Measurements from ENCODE around the gene GPR61. TPM values are rescaled to one million over a fixed set of nuclear protein-coding genes. Genes with fewer than 3 reads are reported as not detected.

GPR61 gene
- total and polyA plus RNA-seq, 9 of the 15 experiments (the other 6 are each of a cell fraction or from before 2014, with no cell fraction given): 0.04 to 1.1 (median 0.25) TPM; not detected in 4

DNA sequence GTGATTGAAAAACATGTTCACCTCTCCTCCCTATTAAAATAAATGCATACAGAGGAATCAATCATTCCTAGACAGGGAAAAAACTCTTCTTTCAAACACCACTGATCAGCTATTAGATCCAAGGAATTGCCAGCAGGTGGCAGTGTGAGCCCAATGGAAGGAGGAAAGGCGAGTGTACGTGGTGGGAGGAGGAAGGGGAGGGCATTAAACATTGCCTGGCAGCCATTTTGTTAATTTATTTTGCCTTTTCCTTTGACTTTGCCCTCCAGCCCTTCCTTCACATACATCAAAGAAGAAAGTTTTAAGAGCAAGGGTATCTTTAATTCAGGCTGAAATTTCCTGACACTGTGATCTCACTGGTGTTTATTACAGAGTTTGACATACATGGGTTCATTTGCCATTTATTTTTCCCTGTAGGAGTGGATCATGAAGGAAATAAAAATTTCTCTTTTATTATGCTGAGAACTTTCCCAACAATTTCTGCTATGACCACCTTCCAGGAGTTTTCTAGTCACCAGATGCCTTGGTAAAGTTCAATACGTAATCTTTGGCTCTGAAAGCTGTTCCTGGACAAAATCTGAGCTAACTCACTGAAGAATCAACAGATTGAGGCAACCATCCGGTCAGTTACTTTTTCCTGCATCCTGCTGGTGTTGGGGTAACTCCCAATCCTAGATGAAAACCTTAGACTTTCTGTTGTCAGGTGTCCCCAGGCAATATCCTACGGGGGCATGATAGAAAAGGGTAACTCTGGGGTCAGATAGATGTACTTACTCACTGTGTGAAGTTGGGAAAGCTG lies 6.8 kb downstream of the GPR61 start (continued):
- TF ChIP-seq STAT6 (CRISPR knock-in tag; IDR thresholded peaks at IDR 0.05) (no peak), YY1 (IDR thresholded peaks at IDR 0.05; ENCODE audit: borderline replicate concordance in 1 of 3, control insufficient read depth in 1 of 3, extremely low read depth in 1 of 3, insufficient read depth in 3 of 3, insufficient read length in 1 of 3, insufficient replicate concordance in 2 of 3, low read depth in 1 of 3, low read length in 2 of 3) (peak; percentile 83 to 97 (median 91)), HNRNPUL1 (IDR thresholded peaks at IDR 0.05; ENCODE audit: low read length) (no peak), FOXA1 (IDR thresholded peaks at IDR 0.05; ENCODE audit: borderline replicate concordance) (no peak)
- TF ChIP-seq, protein P1, sequence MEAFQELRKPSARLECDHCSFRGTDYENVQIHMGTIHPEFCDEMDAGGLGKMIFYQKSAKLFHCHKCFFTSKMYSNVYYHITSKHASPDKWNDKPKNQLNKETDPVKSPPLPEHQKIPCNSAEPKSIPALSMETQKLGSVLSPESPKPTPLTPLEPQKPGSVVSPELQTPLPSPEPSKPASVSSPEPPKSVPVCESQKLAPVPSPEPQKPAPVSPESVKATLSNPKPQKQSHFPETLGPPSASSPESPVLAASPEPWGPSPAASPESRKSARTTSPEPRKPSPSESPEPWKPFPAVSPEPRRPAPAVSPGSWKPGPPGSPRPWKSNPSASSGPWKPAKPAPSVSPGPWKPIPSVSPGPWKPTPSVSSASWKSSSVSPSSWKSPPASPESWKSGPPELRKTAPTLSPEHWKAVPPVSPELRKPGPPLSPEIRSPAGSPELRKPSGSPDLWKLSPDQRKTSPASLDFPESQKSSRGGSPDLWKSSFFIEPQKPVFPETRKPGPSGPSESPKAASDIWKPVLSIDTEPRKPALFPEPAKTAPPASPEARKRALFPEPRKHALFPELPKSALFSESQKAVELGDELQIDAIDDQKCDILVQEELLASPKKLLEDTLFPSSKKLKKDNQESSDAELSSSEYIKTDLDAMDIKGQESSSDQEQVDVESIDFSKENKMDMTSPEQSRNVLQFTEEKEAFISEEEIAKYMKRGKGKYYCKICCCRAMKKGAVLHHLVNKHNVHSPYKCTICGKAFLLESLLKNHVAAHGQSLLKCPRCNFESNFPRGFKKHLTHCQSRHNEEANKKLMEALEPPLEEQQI (IDR thresholded peaks at IDR 0.05): peak; percentile 72

Data from K562 (cell line).